Kidney (tissue), 14 donors: Measurements from ENCODE around the gene FAM83G. TPM values are rescaled to one million over a fixed set of nuclear protein-coding genes. Genes with fewer than 3 reads are reported as not detected.
"Not testable (repeated sequence)": the region's sequence is repeated elsewhere in the genome, so short reads cannot be mapped to it uniquely, and the experiment has no call there.

Experiments used
- DNase-seq, 5 donors: peaks; one replicate each; pipeline ENCODE4 v3.0.0-alpha.2; 2013 to 2020
- FAIRE-seq: peaks from 2 replicates; lab custom pipeline; 2012; peaks lifted over from hg19 to GRCh38; lab: Jason Lieb, UNC
- H3K27ac ChIP-seq, 2 donors: one replicate each; pipeline ENCODE4 v1.7.0; 2013; ENCODE audit warnings: low read depth in 2 of 2, low read length in 2 of 2, inconsistent platforms in 1 of 2
- H3K27me3 ChIP-seq: one replicate; pipeline ENCODE4 v1.7.1; 2013; ENCODE audit warnings: low read length, inconsistent platforms; ENCODE audit not compliant: control insufficient read depth, insufficient read depth
- H3K36me3 ChIP-seq, 3 donors: one replicate each; pipeline versions ENCODE4 v1.7.0 to v1.7.1; 2013; ENCODE audit warnings: low read length in 3 of 3, control low read depth in 1 of 3, inconsistent platforms in 1 of 3; ENCODE audit not compliant: insufficient read depth in 3 of 3, control insufficient read depth in 2 of 3
- H3K4me1 ChIP-seq, 3 donors: one replicate each; pipeline versions ENCODE4 v1.7.0 to v1.7.1; 2013; ENCODE audit warnings: low read length in 3 of 3, inconsistent platforms in 1 of 3, low read depth in 1 of 3; ENCODE audit not compliant: control insufficient read depth in 2 of 3, insufficient read depth in 2 of 3
- H3K4me3 ChIP-seq, 3 donors: one replicate each; pipeline versions ENCODE4 v1.7.0 to v1.8.1; 2013; ENCODE audit warnings: low read length in 3 of 3, control low read depth in 1 of 3, inconsistent platforms in 1 of 3
- H3K9ac ChIP-seq, 3 donors: one replicate each; pipeline versions ENCODE4 v1.7.0 to v1.7.1; 2013; ENCODE audit warnings: low read length in 3 of 3, control low read depth in 1 of 3, inconsistent platforms in 1 of 3
- H3K9me3 ChIP-seq, 3 donors: one replicate each; pipeline versions ENCODE4 v1.7.0 to v1.7.1; 2013; ENCODE audit warnings: low read length in 3 of 3, control low read depth in 1 of 3, inconsistent platforms in 1 of 3; ENCODE audit not compliant: control insufficient read depth in 2 of 3, insufficient read depth in 1 of 3
- CTCF ChIP-seq: IDR thresholded peaks from 3 replicates; pipeline ENCODE4 v1.5.1; 2012; ENCODE audit warnings: mild to moderate bottlenecking, moderate library complexity, borderline replicate concordance; ENCODE audit not compliant: insufficient read depth; ENCODE audit errors: extremely low read depth
- intact Hi-C: fragments of 100-400 bp; cut with DNase I; formaldehyde crosslinking; loops from one replicate; pipeline ENCODE4 v1.11.1; 2022
- polyA plus RNA-seq: library from polyadenylated mRNA; stranded (reverse); fragments of 350-450 nt; fragmentation: Illumina TruSeq; extraction: RNeasy Lipid Tissue Mini Kit (QIAGEN cat#74804); gene quantifications from one replicate; pipeline ENCODE4 v1.2.3, GENCODE V29; 2014; ENCODE audit warnings: low read depth, low replicate concordance; ENCODE audit not compliant: insufficient read depth
- total RNA-seq: library from RNA; stranded (reverse); fragmentation: NEBNext Ultra II Directional; extraction: Animal tissue kit (Norgen Biotek cat#: 25700); gene quantifications from one replicate; pipeline ENCODE4 v1.2.1, GENCODE V29; 2021
- donor health status: control.
- donor health status: control.
- donor health status: control.
- donor health status: control.
- donor health status: control.
- donor health status: DM: yes; HTN: yes; CAD: no.
- donor health status: Normal renal cell carcinoma (clear cell type).

Gene FAM83G
- total and polyA plus RNA-seq, 2 donors from 2014 or later, result 4.9 to 8.0 TPM

GRCh38 chr17:18925187-18925586 lies 79.4 kb downstream of the FAM83G start:
- no peak for TF ChIP-seq CTCF
- Histone ChIP-seq H3K27me3 (no peaks in the 10 kb centered on the region), H3K9ac (no peak overlapping the region), H3K27ac (no peak overlapping the region), H3K4me1 (peaks cover 0 to 16% (median 10%) of the 10 kb centered on the region in 3 donors), H3K36me3 (peaks cover 4 to 19% (median 14%) of the 10 kb centered on the region in 3 donors), H3K4me3 (no peak overlapping the region), H3K9me3 (no peaks in the 10 kb centered on the region)
- intact Hi-C loops, result no loop called here
- FAIRE-seq (no peak), DNase-seq (no peak)

- Histone ChIP-seq H3K4me1 (peaks cover 0 to 16% (median 10%) of the 10 kb centered on the region in 3 donors), H3K36me3 (peaks cover 7 to 11% (median 8%) of the 10 kb centered on the region in 3 donors)
- FAIRE-seq, H3K9me3 ChIP-seq, intact Hi-C loops, H3K4me3 ChIP-seq, DNase-seq, H3K9ac ChIP-seq, H3K27me3 ChIP-seq, H3K27ac ChIP-seq: not testable (repeated sequence)
These were observed 82.0 kb downstream of the FAM83G start for GRCh38 chr17:18922596-18922995.

DNA sequence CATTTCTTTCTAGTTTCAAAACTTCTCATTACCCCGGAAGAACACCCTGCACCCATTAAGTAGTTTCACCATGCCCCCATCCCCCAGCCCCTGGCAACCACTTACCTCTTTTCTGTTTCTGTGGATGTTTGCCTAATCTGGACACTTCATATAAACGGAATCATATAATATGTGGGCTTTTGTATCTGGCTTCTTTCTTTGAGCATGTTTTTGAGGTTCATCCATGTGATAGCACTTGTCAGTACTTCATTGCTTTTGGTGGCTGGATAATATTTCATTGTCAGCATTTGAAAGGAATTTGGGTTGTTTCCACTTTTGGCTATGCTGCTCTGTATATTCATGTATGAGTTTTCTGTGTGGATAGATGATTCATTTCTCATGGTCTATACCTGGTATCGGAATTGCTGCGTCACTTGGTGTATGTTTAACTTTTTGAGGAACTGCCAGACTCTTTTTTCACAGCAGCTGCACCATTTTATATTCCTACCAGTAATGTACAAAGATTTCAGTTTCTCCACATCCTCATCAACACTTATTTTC lies 82.6 kb downstream of the FAM83G start:
- peaks cover 0 to 16% (median 10%) of the 10 kb centered on the region in 3 donors for H3K4me1 ChIP-seq
- peak overlapping the region in 1 of 2 donors; percentile 23 for H3K27ac ChIP-seq
- DNase-seq (no peak), FAIRE-seq (no peak)
- no peak for TF ChIP-seq CTCF
- no peaks in the 10 kb centered on the region for H3K27me3 ChIP-seq
- intact Hi-C loops, result no loop called here
- no peak overlapping the region for H3K4me3 ChIP-seq
- no peaks in the 10 kb centered on the region for H3K9me3 ChIP-seq
- no peak overlapping the region for H3K9ac ChIP-seq
- H3K36me3 ChIP-seq, result peaks cover 5 to 8% (median 7%) of the 10 kb centered on the region in 3 donors

- FAIRE-seq, result no peak
- no peak for DNase-seq
- H3K4me3 ChIP-seq, result no peak overlapping the region
- intact Hi-C loops, result no loop called here
- peaks cover 0 to 16% (median 10%) of the 10 kb centered on the region in 3 donors for H3K4me1 ChIP-seq
- no peak overlapping the region for H3K9ac ChIP-seq
- H3K36me3 ChIP-seq, result peaks cover 4 to 8% (median 5%) of the 10 kb centered on the region in 3 donors
- TF ChIP-seq CTCF, result no peak
- H3K27ac ChIP-seq, result peak overlapping the region in 1 of 2 donors; percentile 42
- H3K27me3 ChIP-seq, result no peaks in the 10 kb centered on the region
- H3K9me3 ChIP-seq, result no peaks in the 10 kb centered on the region
These were observed 83.1 kb downstream of the FAM83G start for GRCh38 chr17:18921485-18921884.
